Mucosa of descending colon (tissue), 3 donors: ENCODE measurements around the gene BRD4. TPM values are rescaled to one million over a fixed set of nuclear protein-coding genes. Genes with fewer than 3 reads are reported as not detected.

Experiments
- ATAC-seq: fragments of 200-7000 bp; cut with Tn5 transposase; one replicate; pipeline ENCODE4 v1.9.1; 2020; ENCODE audit warnings: mild to moderate bottlenecking, moderate library complexity
- DNase-seq, 3 donors: peaks; one replicate each; pipeline ENCODE4 v3.0.0-alpha.2; 2020
- H3K36me3 ChIP-seq: fragments of 200-600 bp; one replicate; pipeline ENCODE4 v1.8.0; 2021; ENCODE audit warnings: low read depth, mild to moderate bottlenecking
- H3K4me1 ChIP-seq: fragments of 200-600 bp; one replicate; pipeline ENCODE4 v1.8.0; 2021; ENCODE audit warnings: low read depth, mild to moderate bottlenecking
- H3K4me3 ChIP-seq: fragments of 200-600 bp; one replicate; pipeline ENCODE4 v1.8.0; 2021; ENCODE audit warnings: mild to moderate bottlenecking
- H3K9me3 ChIP-seq: fragments of 200-600 bp; one replicate; pipeline ENCODE4 v1.8.0; 2021; ENCODE audit warnings: mild to moderate bottlenecking
- CTCF ChIP-seq: fragments of 200-600 bp; IDR thresholded peaks from one replicate; pipeline ENCODE4 v1.8.0; 2022; ENCODE audit warnings: antibody characterized with exemption, mild to moderate bottlenecking
- intact Hi-C, 2 donors: fragments of 100-400 bp; cut with DNase I in 1 of 2; cut with micrococcal nuclease in 1 of 2; formaldehyde crosslinking; loops; one replicate each; pipeline versions ENCODE4 v1.11.0 to v1.11.1; 2022; cut with DNase I, micrococcal nuclease
- total RNA-seq, 3 donors: library from RNA; stranded (reverse); fragmentation: NEBNext Ultra II Directional in 2 of 3; extraction: Animal tissue kit (Norgen Biotek cat#: 25700) in 2 of 3; gene quantifications; one replicate each; pipeline versions ENCODE4 v1.2.1 to v1.2.4, GENCODE V29; 2021 to 2023
- donor health status: DM: no; HTN: no; CAD: no; lungs with moderate emphysema.
- donor health status: DM: no; HTN: no; CAD: no.
- donor health status: DM: no; HTN: yes; CAD: no.

The BRD4 gene
- total RNA-seq, 3 donors from 2014 or later = 78.3 to 104 (median 82.6) TPM

GRCh38 chr19:15260939-15261338 is 71.4 kb downstream of the BRD4 start:
- no peak for ATAC-seq
- no peaks in the 10 kb centered on the region for H3K9me3 ChIP-seq
- H3K4me3 ChIP-seq = no peak overlapping the region
- peaks cover 5% of the 10 kb centered on the region for H3K4me1 ChIP-seq
- TF ChIP-seq CTCF = no peak
- intact Hi-C loops = no loop called here
- DNase-seq = no peak
- H3K36me3 ChIP-seq = peaks cover 18% of the 10 kb centered on the region

- intact Hi-C loops = loop anchor here in 1 of 2 donors (10.0 kb wide), 1 partner anchor 155 kb away; the partner anchor contains the start of gene AKAP8L
- H3K4me1 ChIP-seq = peaks cover 3% of the 10 kb centered on the region
- ATAC-seq = no peak
Measured at GRCh38 chr19:15259907-15260306, 72.4 kb downstream of the BRD4 start.

GRCh38 chr19:15257782-15258181 is 74.6 kb downstream of the BRD4 start:
- no peak for ATAC-seq
- intact Hi-C loops = loop anchor here in 1 of 2 donors (10.0 kb wide), 1 partner anchor 157 kb away; the partner anchor contains the start of gene AKAP8L
- no peak for DNase-seq
- Histone ChIP-seq H3K36me3 (peaks cover 27% of the 10 kb centered on the region), H3K4me1 (no peaks in the 10 kb centered on the region), H3K4me3 (no peak overlapping the region), H3K9me3 (no peaks in the 10 kb centered on the region)
- no peak for TF ChIP-seq CTCF

More at GRCh38 chr19:15259907-15260306, 72.4 kb downstream of the BRD4 start:
- H3K9me3 ChIP-seq = no peaks in the 10 kb centered on the region
- H3K36me3 ChIP-seq = peaks cover 25% of the 10 kb centered on the region
- no peak for TF ChIP-seq CTCF
- no peak for DNase-seq
- H3K4me3 ChIP-seq = no peak overlapping the region

GRCh38 chr19:15256708-15257331 is 75.5 kb downstream of the BRD4 start:
- DNase-seq = no peak
- intact Hi-C loops = loop anchor here in 1 of 2 donors (10.0 kb wide), 1 partner anchor 158 kb away; the partner anchor contains the start of gene AKAP8L
- Histone ChIP-seq H3K4me1 (peaks cover 3% of the 10 kb centered on the region), H3K4me3 (no peak overlapping the region), H3K9me3 (no peaks in the 10 kb centered on the region), H3K36me3 (peaks cover 29% of the 10 kb centered on the region)
- no peak for TF ChIP-seq CTCF
- no peak for ATAC-seq

- no peak for ATAC-seq
- TF ChIP-seq CTCF = no peak
- H3K4me1 ChIP-seq = peaks cover 9% of the 10 kb centered on the region
- H3K9me3 ChIP-seq = no peaks in the 10 kb centered on the region
- DNase-seq = no peak
- intact Hi-C loops = loop anchor here in 1 of 2 donors (10.0 kb wide), 1 partner anchor 159 kb away; the partner anchor contains the start of gene AKAP8L
- no peak overlapping the region for H3K4me3 ChIP-seq
- H3K36me3 ChIP-seq = peaks cover 29% of the 10 kb centered on the region
Measured at GRCh38 chr19:15255359-15255990, 76.9 kb downstream of the BRD4 start.
